ENCODE measurements around the gene STYXL1.

Gene STYXL1

GRCh38 chr7:75971961-75972763 lies 75.6 kb downstream of the STYXL1 start:
- DNase-seq: no peak

GRCh38 chr7:75971309-75971960 lies 76.4 kb downstream of the STYXL1 start:
- DNase-seq: no peak

GRCh38 chr7:75969704-75970498 lies 77.9 kb downstream of the STYXL1 start:
- DNase-seq: no peak

- DNase-seq: no peak
Observed at GRCh38 chr7:75969182-75969581, 78.6 kb downstream of the STYXL1 start.

- no peak for DNase-seq
Observed at GRCh38 chr7:75968561-75969001, 79.2 kb downstream of the STYXL1 start.

GRCh38 chr7:75968012-75968411 lies 79.8 kb downstream of the STYXL1 start:
- DNase-seq: no peak

- DNase-seq: no peak
Observed at GRCh38 chr7:75967487-75967997, 80.3 kb downstream of the STYXL1 start.

GRCh38 chr7:75967055-75967454 lies 80.7 kb downstream of the STYXL1 start:
- DNase-seq: no peak

GRCh38 chr7:75966190-75966961 lies 81.4 kb downstream of the STYXL1 start:
- no peak for DNase-seq

GRCh38 chr7:75965617-75966016 lies 82.2 kb downstream of the STYXL1 start:
- no peak for DNase-seq

GRCh38 chr7:75963381-75963995 lies 84.3 kb downstream of the STYXL1 start:
- DNase-seq: no peak

GRCh38 chr7:75962607-75963380 lies 85.0 kb downstream of the STYXL1 start:
- DNase-seq: no peak

- no peak for DNase-seq
Observed at GRCh38 chr7:75961218-75961617, 86.6 kb downstream of the STYXL1 start.

GRCh38 chr7:75960372-75960771 lies 87.4 kb downstream of the STYXL1 start:
- no peak for DNase-seq

- DNase-seq: no peak
Observed at GRCh38 chr7:75958802-75959543, 88.8 kb downstream of the STYXL1 start.

GRCh38 chr7:75957021-75957736 lies 90.6 kb downstream of the STYXL1 start:
- no peak for DNase-seq

GRCh38 chr7:75955331-75955955 lies 92.4 kb downstream of the STYXL1 start:
- no peak for DNase-seq

- DNase-seq: no peak
Observed at GRCh38 chr7:75953931-75954330, 93.9 kb downstream of the STYXL1 start.

GRCh38 chr7:75953431-75953830 lies 94.4 kb downstream of the STYXL1 start:
- no peak for DNase-seq

Measured in T-helper 9 cell (primary cell).